Endodermal cell (in vitro differentiated cells): ENCODE data around the gene TRMT10B. TPM values are rescaled to one million over a fixed set of nuclear protein-coding genes. Genes with fewer than 3 reads are reported as not detected.

Experiments used
- DNase-seq: peaks from one replicate; pipeline ENCODE4 v3.0.0-alpha.2; 2017
- H3K27ac ChIP-seq: 2 replicates; pipeline ENCODE4 v1.5.1; 2013; ENCODE audit warnings: mild to moderate bottlenecking, low read depth, low read length, moderate library complexity
- H3K27me3 ChIP-seq: 2 replicates; pipeline ENCODE4 v1.6.1; 2013; ENCODE audit warnings: mild to moderate bottlenecking, low read length, moderate library complexity; ENCODE audit not compliant: insufficient read depth, control insufficient read depth, poor library complexity, severe bottlenecking
- H3K36me3 ChIP-seq: 2 replicates; pipeline ENCODE4 v1.7.0; 2013; ENCODE audit warnings: mild to moderate bottlenecking, low read length, moderate library complexity; ENCODE audit not compliant: control insufficient read depth, insufficient read depth
- H3K4me1 ChIP-seq: one replicate; pipeline ENCODE4 v1.7.0; 2013; ENCODE audit warnings: low read length; ENCODE audit not compliant: control insufficient read depth, insufficient read depth
- H3K4me3 ChIP-seq: 2 replicates; pipeline ENCODE4 v1.5.1; 2013; ENCODE audit warnings: mild to moderate bottlenecking, low read length, moderate library complexity
- H3K9ac ChIP-seq: 2 replicates; pipeline ENCODE4 v1.6.1; 2013; ENCODE audit warnings: mild to moderate bottlenecking, low read length, moderate library complexity; ENCODE audit not compliant: poor library complexity, severe bottlenecking; ENCODE audit errors: extremely low read depth
- H3K9me3 ChIP-seq: 2 replicates; pipeline ENCODE4 v1.6.1; 2013; ENCODE audit warnings: mild to moderate bottlenecking, low read length, moderate library complexity; ENCODE audit not compliant: control insufficient read depth
- H3K27ac Mint-ChIP-seq: 2 replicates; pipeline ENCODE4 v1.8.0; 2020; ENCODE audit warnings: mixed read lengths
- H3K27me3 Mint-ChIP-seq: 2 replicates; pipeline ENCODE4 v1.8.0; 2021; ENCODE audit warnings: mild to moderate bottlenecking, mixed read lengths; ENCODE audit not compliant: insufficient read depth
- H3K36me3 Mint-ChIP-seq: 2 replicates; pipeline ENCODE4 v1.8.0; 2020; ENCODE audit warnings: low read depth, mixed read lengths
- H3K4me1 Mint-ChIP-seq: 2 replicates; pipeline ENCODE4 v1.8.0; 2020; ENCODE audit warnings: mixed read lengths
- H3K4me3 Mint-ChIP-seq: 2 replicates; pipeline ENCODE4 v1.8.0; 2020; ENCODE audit warnings: mild to moderate bottlenecking, moderate library complexity, mixed read lengths
- H3K9me3 Mint-ChIP-seq: 2 replicates; pipeline ENCODE4 v1.8.0; 2020; ENCODE audit warnings: mild to moderate bottlenecking, mixed read lengths
- WGBS, 2 experiments: methylation state at CpG; one replicate each; pipeline versions ENCODE4 v1.1.5 to v1.1.7; 2013; ENCODE audit warnings: missing lambda C conversion rate in 2 of 2, mixed read lengths in 1 of 2; ENCODE audit not compliant: insufficient coverage in 1 of 2, insufficient read length in 1 of 2; 5-methylcytosine and 5-hydroxymethylcytosine counted together
- total RNA-seq, 2 donors: library from RNA; stranded (reverse); fragmentation: NEBNext Ultra II Directional in 1 of 2; extraction: Animal tissue kit (Norgen Biotek cat#: 25700) in 1 of 2; gene quantifications; 2 replicates in 1 of 2; 3 replicates in 1 of 2; pipeline ENCODE4 v1.2.1, GENCODE V29; 2021
- TF ChIP-seq, protein P1 (sequence below): fragments of 200-600 bp; sonication (generic); conservative IDR thresholded peaks from 2 replicates; pipeline ENCODE4 v1.5.0; 2021; ENCODE audit warnings: antibody characterized with exemption, mild to moderate bottlenecking

TRMT10B gene
- total RNA-seq, 2 donors from 2014 or later = 9.3 to 11.6 TPM

DNA sequence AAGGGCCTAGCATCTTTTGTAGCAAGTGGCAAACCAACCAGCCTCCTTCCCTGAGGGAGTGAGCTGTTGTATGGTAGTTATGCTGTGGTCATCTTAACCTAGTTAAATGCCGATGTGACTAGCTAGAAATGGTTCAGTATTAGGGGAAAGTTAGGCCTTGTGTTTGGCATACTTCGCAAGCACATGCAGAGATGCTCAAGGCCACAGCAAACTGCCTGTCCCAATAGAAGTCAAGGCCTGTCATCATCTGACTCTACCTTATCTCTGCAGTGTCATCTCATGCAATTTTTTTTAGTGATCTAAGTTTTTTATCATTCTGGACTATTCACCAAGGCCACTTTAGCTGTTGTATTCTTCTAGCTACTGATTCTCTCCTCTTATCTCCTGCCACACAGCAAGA, 36.5 kb downstream of the TRMT10B start:
- Mint-ChIP-seq H3K9me3 (no peaks in the 10 kb centered on the region), H3K36me3 (no peaks in the 10 kb centered on the region), H3K27me3 (peaks cover 58% of the 10 kb centered on the region), H3K27ac (no peak overlapping the region), H3K4me1 (no peaks in the 10 kb centered on the region), H3K4me3 (no peak overlapping the region)
- 90 to 96% methylated on average over 2 of the region's 2 CpGs for WGBS, 2 experiments
- no peak overlapping the region for H3K9ac ChIP-seq
- TF ChIP-seq, protein P1, sequence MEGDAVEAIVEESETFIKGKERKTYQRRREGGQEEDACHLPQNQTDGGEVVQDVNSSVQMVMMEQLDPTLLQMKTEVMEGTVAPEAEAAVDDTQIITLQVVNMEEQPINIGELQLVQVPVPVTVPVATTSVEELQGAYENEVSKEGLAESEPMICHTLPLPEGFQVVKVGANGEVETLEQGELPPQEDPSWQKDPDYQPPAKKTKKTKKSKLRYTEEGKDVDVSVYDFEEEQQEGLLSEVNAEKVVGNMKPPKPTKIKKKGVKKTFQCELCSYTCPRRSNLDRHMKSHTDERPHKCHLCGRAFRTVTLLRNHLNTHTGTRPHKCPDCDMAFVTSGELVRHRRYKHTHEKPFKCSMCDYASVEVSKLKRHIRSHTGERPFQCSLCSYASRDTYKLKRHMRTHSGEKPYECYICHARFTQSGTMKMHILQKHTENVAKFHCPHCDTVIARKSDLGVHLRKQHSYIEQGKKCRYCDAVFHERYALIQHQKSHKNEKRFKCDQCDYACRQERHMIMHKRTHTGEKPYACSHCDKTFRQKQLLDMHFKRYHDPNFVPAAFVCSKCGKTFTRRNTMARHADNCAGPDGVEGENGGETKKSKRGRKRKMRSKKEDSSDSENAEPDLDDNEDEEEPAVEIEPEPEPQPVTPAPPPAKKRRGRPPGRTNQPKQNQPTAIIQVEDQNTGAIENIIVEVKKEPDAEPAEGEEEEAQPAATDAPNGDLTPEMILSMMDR = no peak
- H3K27me3 ChIP-seq = peaks cover 21% of the 10 kb centered on the region
- no peaks in the 10 kb centered on the region for H3K9me3 ChIP-seq
- no peak overlapping the region for H3K4me3 ChIP-seq
- DNase-seq = no peak
- H3K4me1 ChIP-seq = no peaks in the 10 kb centered on the region
- no peaks in the 10 kb centered on the region for H3K36me3 ChIP-seq
- H3K27ac ChIP-seq = no peak overlapping the region

GRCh38 chr9:37792122-37792521, 38.5 kb downstream of the TRMT10B start:
- no peaks in the 10 kb centered on the region for H3K4me1 Mint-ChIP-seq
- Histone ChIP-seq H3K27me3 (peaks cover 28% of the 10 kb centered on the region), H3K9me3 (no peaks in the 10 kb centered on the region), H3K9ac (no peak overlapping the region), H3K36me3 (no peaks in the 10 kb centered on the region), H3K4me3 (no peak overlapping the region), H3K27ac (no peak overlapping the region), H3K4me1 (no peaks in the 10 kb centered on the region)
- no peak for DNase-seq
- H3K4me3 Mint-ChIP-seq = no peak overlapping the region
- no peak overlapping the region for H3K27ac Mint-ChIP-seq
- H3K36me3 Mint-ChIP-seq = no peaks in the 10 kb centered on the region
- TF ChIP-seq, protein P1 = no peak
- peaks cover 62% of the 10 kb centered on the region for H3K27me3 Mint-ChIP-seq
- H3K9me3 Mint-ChIP-seq = no peaks in the 10 kb centered on the region
- 82 to 90% methylated on average over 2 to 4 of the region's 5 CpGs for WGBS, 2 experiments

DNA sequence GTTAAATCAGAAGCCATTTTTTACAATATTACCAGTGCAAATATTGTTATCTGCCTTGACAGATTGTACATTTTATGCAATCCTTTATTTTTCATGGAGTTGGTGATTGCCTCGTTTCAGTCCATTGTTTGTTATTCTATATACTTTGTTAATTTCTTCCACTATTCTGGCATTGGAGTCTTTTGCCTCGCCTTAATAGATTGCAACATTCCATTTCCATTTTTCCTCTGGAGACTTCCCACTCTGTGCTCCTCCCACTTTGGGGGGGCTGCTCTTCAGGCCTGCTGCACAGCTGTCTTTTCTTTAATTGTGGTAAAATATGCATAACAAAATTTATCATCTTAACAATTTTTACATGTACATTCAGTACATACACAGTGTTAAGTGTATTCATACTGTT, 42.6 kb downstream of the TRMT10B start:
- Histone ChIP-seq H3K27ac (no peak overlapping the region), H3K9me3 (no peaks in the 10 kb centered on the region), H3K9ac (no peak overlapping the region), H3K36me3 (no peaks in the 10 kb centered on the region), H3K27me3 (peaks cover 21% of the 10 kb centered on the region), H3K4me3 (no peak overlapping the region), H3K4me1 (no peaks in the 10 kb centered on the region)
- H3K36me3 Mint-ChIP-seq = no peaks in the 10 kb centered on the region
- H3K27me3 Mint-ChIP-seq = peaks cover 38% of the 10 kb centered on the region
- H3K4me3 Mint-ChIP-seq = no peak overlapping the region
- peaks cover 5% of the 10 kb centered on the region for H3K4me1 Mint-ChIP-seq
- H3K27ac Mint-ChIP-seq = no peak overlapping the region
- DNase-seq = no peak
- WGBS, 2 experiments = 50 to 61% methylated on average over 2 of the region's 2 CpGs
- TF ChIP-seq, protein P1 = no peak
- no peaks in the 10 kb centered on the region for H3K9me3 Mint-ChIP-seq
